Astrocyte of the cerebellum (primary cell): ENCODE results near the gene MYMX.
A peak's percentile ranks its signal among the peaks of the same experiment; 100 is the strongest.

ENCODE experiments used
- DNase-seq: peaks from one replicate; pipeline ENCODE4 v3.0.0-alpha.2; 2011; ENCODE audit warnings: low read depth
- H3K4me3 ChIP-seq: 2 replicates; pipeline ENCODE4 v1.5.1; 2011; ENCODE audit warnings: mild to moderate bottlenecking, low read depth, low read length, moderate library complexity
- in situ Hi-C: cut with HindIII; loops from 2 replicates; pipeline ENCODE4 v1.10.0; 2017; ENCODE audit warnings: low sequenced_read_pairs
- TF ChIP-seq, protein P1 (sequence below): IDR thresholded peaks from 2 replicates; pipeline ENCODE4 v1.5.1; 2012; ENCODE audit warnings: low read length, low read depth, moderate library complexity, mild to moderate bottlenecking; ENCODE audit errors: missing control alignments

The MYMX gene

DNA sequence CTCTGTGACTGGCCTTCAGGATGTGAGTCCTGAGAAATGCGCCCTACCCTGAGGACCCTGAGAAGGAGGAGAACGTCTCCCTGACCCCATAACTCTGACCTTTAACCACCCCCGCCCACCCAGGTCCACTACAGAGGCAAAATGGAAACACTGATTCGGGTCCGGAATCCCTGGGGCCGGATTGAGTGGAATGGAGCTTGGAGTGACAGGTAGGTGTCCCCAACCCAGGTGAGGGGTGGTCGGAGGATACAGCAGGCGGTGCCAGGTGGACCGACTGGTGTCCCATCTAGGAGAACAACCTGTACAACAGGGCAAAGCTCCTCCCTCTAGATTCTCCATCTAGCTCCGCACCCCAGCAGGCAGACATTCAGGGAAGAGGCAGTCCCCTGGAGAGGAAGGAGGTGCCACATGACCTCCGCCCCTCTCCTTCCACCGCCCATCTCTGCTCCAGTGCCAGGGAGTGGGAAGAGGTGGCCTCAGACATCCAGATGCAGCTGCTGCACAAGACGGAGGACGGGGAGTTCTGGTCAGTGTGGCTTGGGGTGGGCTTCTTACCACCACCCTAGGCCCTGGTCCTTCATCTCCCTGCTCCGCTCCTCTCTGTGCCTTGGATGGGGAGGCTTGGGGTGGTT lies 40.5 kb upstream of the MYMX start:
- in situ Hi-C loops, result no loop called here
- TF ChIP-seq, protein P1, sequence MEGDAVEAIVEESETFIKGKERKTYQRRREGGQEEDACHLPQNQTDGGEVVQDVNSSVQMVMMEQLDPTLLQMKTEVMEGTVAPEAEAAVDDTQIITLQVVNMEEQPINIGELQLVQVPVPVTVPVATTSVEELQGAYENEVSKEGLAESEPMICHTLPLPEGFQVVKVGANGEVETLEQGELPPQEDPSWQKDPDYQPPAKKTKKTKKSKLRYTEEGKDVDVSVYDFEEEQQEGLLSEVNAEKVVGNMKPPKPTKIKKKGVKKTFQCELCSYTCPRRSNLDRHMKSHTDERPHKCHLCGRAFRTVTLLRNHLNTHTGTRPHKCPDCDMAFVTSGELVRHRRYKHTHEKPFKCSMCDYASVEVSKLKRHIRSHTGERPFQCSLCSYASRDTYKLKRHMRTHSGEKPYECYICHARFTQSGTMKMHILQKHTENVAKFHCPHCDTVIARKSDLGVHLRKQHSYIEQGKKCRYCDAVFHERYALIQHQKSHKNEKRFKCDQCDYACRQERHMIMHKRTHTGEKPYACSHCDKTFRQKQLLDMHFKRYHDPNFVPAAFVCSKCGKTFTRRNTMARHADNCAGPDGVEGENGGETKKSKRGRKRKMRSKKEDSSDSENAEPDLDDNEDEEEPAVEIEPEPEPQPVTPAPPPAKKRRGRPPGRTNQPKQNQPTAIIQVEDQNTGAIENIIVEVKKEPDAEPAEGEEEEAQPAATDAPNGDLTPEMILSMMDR, result no peak
- H3K4me3 ChIP-seq, result no peak overlapping the region
- no peak for DNase-seq

DNA sequence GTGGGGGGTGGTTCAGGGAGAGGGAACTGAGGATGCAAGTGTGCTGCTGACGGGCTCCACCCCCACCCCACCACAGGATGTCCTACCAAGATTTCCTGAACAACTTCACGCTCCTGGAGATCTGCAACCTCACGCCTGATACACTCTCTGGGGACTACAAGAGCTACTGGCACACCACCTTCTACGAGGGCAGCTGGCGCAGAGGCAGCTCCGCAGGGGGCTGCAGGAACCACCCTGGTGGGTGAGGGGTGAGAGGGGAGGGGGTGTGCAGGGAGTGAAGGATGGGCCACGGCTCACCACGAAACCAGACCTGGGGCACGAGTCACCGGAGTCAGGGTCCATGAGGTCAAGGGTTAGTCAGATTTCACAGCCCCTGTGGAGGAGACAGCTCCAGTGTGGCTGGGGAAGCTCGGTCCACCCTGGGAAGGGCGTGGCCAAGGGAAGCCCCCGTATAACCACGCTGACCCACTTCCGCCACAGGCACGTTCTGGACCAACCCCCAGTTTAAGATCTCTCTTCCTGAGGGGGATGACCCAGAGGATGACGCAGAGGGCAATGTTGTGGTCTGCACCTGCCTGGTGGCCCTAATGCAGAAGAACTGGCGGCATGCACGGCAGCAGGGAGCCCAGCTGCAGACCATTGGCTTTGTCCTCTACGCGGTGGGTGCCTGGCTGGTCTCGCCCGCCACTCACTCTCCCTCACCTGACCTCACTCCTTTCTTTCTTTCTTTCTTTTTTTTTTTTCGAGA lies 39.8 kb upstream of the MYMX start:
- TF ChIP-seq, protein P1, result no peak
- no peak overlapping the region for H3K4me3 ChIP-seq
- DNase-seq, result no peak
- in situ Hi-C loops, result no loop called here

GRCh38 chr6:44177691-44178423 lies 38.9 kb upstream of the MYMX start:
- TF ChIP-seq, protein P1, result no peak
- H3K4me3 ChIP-seq, result no peak overlapping the region
- in situ Hi-C loops, result no loop called here
- peak; percentile 16 for DNase-seq

GRCh38 chr6:44178424-44179071 lies 38.2 kb upstream of the MYMX start:
- DNase-seq, result no peak
- TF ChIP-seq, protein P1, result no peak
- in situ Hi-C loops, result no loop called here
- no peak overlapping the region for H3K4me3 ChIP-seq

GRCh38 chr6:44179072-44179536 lies 37.6 kb upstream of the MYMX start:
- TF ChIP-seq, protein P1, result no peak
- in situ Hi-C loops, result no loop called here
- no peak overlapping the region for H3K4me3 ChIP-seq
- no peak for DNase-seq

GRCh38 chr6:44179648-44180047 lies 37.1 kb upstream of the MYMX start:
- DNase-seq, result no peak
- H3K4me3 ChIP-seq, result no peak overlapping the region
- in situ Hi-C loops, result no loop called here
- TF ChIP-seq, protein P1, result no peak
